HG03196 (cell line): ENCODE data around the gene TM6SF1.
A peak's percentile ranks its signal among the peaks of the same experiment; 100 is the strongest.
"Not testable (repeated sequence)": the region's sequence is repeated elsewhere in the genome, so short reads cannot be mapped to it uniquely, and the experiment has no call there.

Experiments
- ATAC-seq: cut with Tn5 transposase; IDR thresholded peaks from one replicate; pipeline ENCODE4 v1.9.1; 2021; ENCODE audit not compliant: unreplicated experiment

TM6SF1 gene

GRCh38 chr15:83115410-83115809 is 8.0 kb downstream of the TM6SF1 start:
- ATAC-seq = no peak

GRCh38 chr15:83115831-83116565 is 8.6 kb downstream of the TM6SF1 start:
- ATAC-seq = peak; percentile 65

- no peak for ATAC-seq
These were observed 10.9 kb downstream of the TM6SF1 start for GRCh38 chr15:83118291-83118827.

GRCh38 chr15:83118968-83119367 is 11.5 kb downstream of the TM6SF1 start:
- ATAC-seq = no peak

- ATAC-seq = no peak
These were observed 12.6 kb downstream of the TM6SF1 start for GRCh38 chr15:83119968-83120581.

GRCh38 chr15:83123529-83123928 is 16.1 kb downstream of the TM6SF1 start:
- ATAC-seq = no peak

- ATAC-seq = no peak
These were observed 20.2 kb downstream of the TM6SF1 start for GRCh38 chr15:83127547-83128150.

- no peak for ATAC-seq
These were observed 22.3 kb downstream of the TM6SF1 start for GRCh38 chr15:83129791-83130190.

GRCh38 chr15:83132861-83133523 is 25.5 kb downstream of the TM6SF1 start:
- no peak for ATAC-seq

GRCh38 chr15:83142151-83142550 is 34.7 kb downstream of the TM6SF1 start:
- not testable (repeated sequence) for ATAC-seq

- ATAC-seq = no peak
These were observed 37.3 kb downstream of the TM6SF1 start for GRCh38 chr15:83144771-83145170.

GRCh38 chr15:83153288-83153687 is 45.8 kb downstream of the TM6SF1 start:
- ATAC-seq = no peak

GRCh38 chr15:83155942-83156341 is 48.5 kb downstream of the TM6SF1 start:
- no peak for ATAC-seq

- ATAC-seq = no peak
These were observed 50.9 kb downstream of the TM6SF1 start for GRCh38 chr15:83158393-83158792.

GRCh38 chr15:83160741-83161140 is 53.3 kb downstream of the TM6SF1 start:
- no peak for ATAC-seq

GRCh38 chr15:83163032-83163431 is 55.6 kb downstream of the TM6SF1 start:
- ATAC-seq = no peak

- no peak for ATAC-seq
These were observed 56.8 kb downstream of the TM6SF1 start for GRCh38 chr15:83164111-83164770.

GRCh38 chr15:83164771-83165404 is 57.4 kb downstream of the TM6SF1 start:
- ATAC-seq = no peak

- ATAC-seq = no peak
These were observed 58.8 kb downstream of the TM6SF1 start for GRCh38 chr15:83166218-83166617.

GRCh38 chr15:83166830-83167229 is 59.4 kb downstream of the TM6SF1 start:
- no peak for ATAC-seq
